Esophagus mucosa (tissue), 1 donor: ENCODE measurements around the gene MYEOV. TPM values are rescaled to one million over a fixed set of nuclear protein-coding genes. Genes with fewer than 3 reads are reported as not detected.

Source experiments
- ATAC-seq: fragments of 200-7000 bp; cut with Tn5 transposase; one replicate; pipeline ENCODE4 v1.9.1; 2020
- total RNA-seq: library from RNA; stranded (reverse); gene quantifications from one replicate; pipeline ENCODE4 v1.2.4, GENCODE V29; 2023
- donor health status: DM: yes; HTN: yes; CAD: no.

The MYEOV gene
- total RNA-seq, 1 donor from 2014 or later, result 4.7 TPM

- ATAC-seq, result no peak
Observed at GRCh38 chr11:69265911-69266510, 27.9 kb upstream of the MYEOV start.

GRCh38 chr11:69267395-69267805, 26.6 kb upstream of the MYEOV start:
- no peak for ATAC-seq

GRCh38 chr11:69268911-69269310, 25.0 kb upstream of the MYEOV start:
- no peak for ATAC-seq

- ATAC-seq, result no peak
Observed at GRCh38 chr11:69269388-69269787, 24.6 kb upstream of the MYEOV start.

GRCh38 chr11:69269926-69270697, 23.8 kb upstream of the MYEOV start:
- no peak for ATAC-seq

- no peak for ATAC-seq
Observed at GRCh38 chr11:69270941-69271340, 23.0 kb upstream of the MYEOV start.

GRCh38 chr11:69272055-69272454, 21.9 kb upstream of the MYEOV start:
- no peak for ATAC-seq

GRCh38 chr11:69272831-69273485, 21.0 kb upstream of the MYEOV start:
- ATAC-seq, result no peak

- ATAC-seq, result no peak
Observed at GRCh38 chr11:69273571-69273970, 20.4 kb upstream of the MYEOV start.

- ATAC-seq, result peak; percentile 93
Observed at GRCh38 chr11:69274531-69275016, 19.4 kb upstream of the MYEOV start.

GRCh38 chr11:69275178-69275577, 18.8 kb upstream of the MYEOV start:
- no peak for ATAC-seq

- ATAC-seq, result no peak
Observed at GRCh38 chr11:69276165-69276564, 17.8 kb upstream of the MYEOV start.

- no peak for ATAC-seq
Observed at GRCh38 chr11:69277074-69277809, 16.7 kb upstream of the MYEOV start.

GRCh38 chr11:69278091-69278867, 15.7 kb upstream of the MYEOV start:
- ATAC-seq, result no peak

- ATAC-seq, result peak; percentile 77
Observed at GRCh38 chr11:69280451-69280850, 13.5 kb upstream of the MYEOV start.

- peak; percentile 92 for ATAC-seq
Observed at GRCh38 chr11:69280994-69281393, 13.0 kb upstream of the MYEOV start.

- ATAC-seq, result no peak
Observed at GRCh38 chr11:69283446-69283845, 10.5 kb upstream of the MYEOV start.

GRCh38 chr11:69284081-69284511, 9.9 kb upstream of the MYEOV start:
- no peak for ATAC-seq

- ATAC-seq, result no peak
Observed at GRCh38 chr11:69285091-69285490, 8.9 kb upstream of the MYEOV start.

- ATAC-seq, result no peak
Observed at GRCh38 chr11:69285766-69286165, 8.2 kb upstream of the MYEOV start.

- ATAC-seq, result no peak
Observed at GRCh38 chr11:69286374-69287371, 7.3 kb upstream of the MYEOV start.
